ENCODE data around the gene RALY. TPM values are rescaled to one million over a fixed set of nuclear protein-coding genes. Genes with fewer than 3 reads are reported as not detected.

RALY gene
- total and polyA plus RNA-seq, 4 donors = 53.4 to 189 (median 136) TPM

- Histone ChIP-seq H3K27ac (ENCODE audit: low read depth, low read length) (no peak overlapping the region), H3K4me1 (ENCODE audit: control insufficient read depth, insufficient read depth, low read length) (peaks cover 10% of the 10 kb centered on the region), H3K9me3 (ENCODE audit: control insufficient read depth, insufficient read depth, low read length) (no peaks in the 10 kb centered on the region), H3K27me3 (ENCODE audit: control insufficient read depth, insufficient read depth, low read length) (no peaks in the 10 kb centered on the region), H3K36me3 (ENCODE audit: control insufficient read depth, insufficient read depth, low read length) (peaks cover 76% of the 10 kb centered on the region), H3K4me3 (ENCODE audit: low read depth, low read length) (no peak overlapping the region)
- no peak for DNase-seq (ENCODE audit: low read depth in 4 of 6, low spot score in 6 of 6)
- 94% methylated on average over 5 of the region's 5 CpGs for WGBS (ENCODE audit: insufficient coverage)
Measured at GRCh38 chr20:34078540-34078939, 84.8 kb downstream of the RALY start.

- no peak overlapping the region for H3K4me3 ChIP-seq (ENCODE audit: low read depth, low read length)
- no peak overlapping the region for H3K27ac ChIP-seq (ENCODE audit: low read depth, low read length)
- H3K36me3 ChIP-seq (ENCODE audit: control insufficient read depth, insufficient read depth, low read length) = peaks cover 74% of the 10 kb centered on the region
- H3K4me1 ChIP-seq (ENCODE audit: control insufficient read depth, insufficient read depth, low read length) = peaks cover 10% of the 10 kb centered on the region
- 95% methylated on average over 5 of the region's 6 CpGs for WGBS (ENCODE audit: insufficient coverage)
- no peaks in the 10 kb centered on the region for H3K9me3 ChIP-seq (ENCODE audit: control insufficient read depth, insufficient read depth, low read length)
- DNase-seq (ENCODE audit: low read depth in 4 of 6, low spot score in 6 of 6) = no peak
- H3K27me3 ChIP-seq (ENCODE audit: control insufficient read depth, insufficient read depth, low read length) = no peaks in the 10 kb centered on the region
Measured at GRCh38 chr20:34079818-34080217, 86.1 kb downstream of the RALY start.

GRCh38 chr20:34082232-34082887 is 88.6 kb downstream of the RALY start:
- 96% methylated on average over 7 of the region's 8 CpGs for WGBS (ENCODE audit: insufficient coverage)
- DNase-seq (ENCODE audit: low read depth in 4 of 6, low spot score in 6 of 6) = no peak

GRCh38 chr20:34083137-34083536 is 89.4 kb downstream of the RALY start:
- Histone ChIP-seq H3K27ac (ENCODE audit: low read depth, low read length) (no peak overlapping the region), H3K9me3 (ENCODE audit: control insufficient read depth, insufficient read depth, low read length) (no peaks in the 10 kb centered on the region), H3K4me3 (ENCODE audit: low read depth, low read length) (no peak overlapping the region), H3K4me1 (ENCODE audit: control insufficient read depth, insufficient read depth, low read length) (peaks cover 10% of the 10 kb centered on the region), H3K27me3 (ENCODE audit: control insufficient read depth, insufficient read depth, low read length) (no peaks in the 10 kb centered on the region), H3K36me3 (ENCODE audit: control insufficient read depth, insufficient read depth, low read length) (peaks cover 60% of the 10 kb centered on the region)
- WGBS (ENCODE audit: insufficient coverage) = 47% methylated on average over 7 of the region's 7 CpGs
- DNase-seq (ENCODE audit: low read depth in 4 of 6, low spot score in 6 of 6) = peak in 2 of 6 donors; percentile 59

More at GRCh38 chr20:34082232-34082887, 88.6 kb downstream of the RALY start:
- no peaks in the 10 kb centered on the region for H3K9me3 ChIP-seq (ENCODE audit: control insufficient read depth, insufficient read depth, low read length)
- peaks cover 10% of the 10 kb centered on the region for H3K4me1 ChIP-seq (ENCODE audit: control insufficient read depth, insufficient read depth, low read length)
- no peak overlapping the region for H3K4me3 ChIP-seq (ENCODE audit: low read depth, low read length)
- H3K27me3 ChIP-seq (ENCODE audit: control insufficient read depth, insufficient read depth, low read length) = no peaks in the 10 kb centered on the region
- H3K36me3 ChIP-seq (ENCODE audit: control insufficient read depth, insufficient read depth, low read length) = peaks cover 61% of the 10 kb centered on the region
- H3K27ac ChIP-seq (ENCODE audit: low read depth, low read length) = no peak overlapping the region

GRCh38 chr20:34083781-34084180 is 90.1 kb downstream of the RALY start:
- Histone ChIP-seq H3K9me3 (ENCODE audit: control insufficient read depth, insufficient read depth, low read length) (no peaks in the 10 kb centered on the region), H3K27me3 (ENCODE audit: control insufficient read depth, insufficient read depth, low read length) (no peaks in the 10 kb centered on the region), H3K36me3 (ENCODE audit: control insufficient read depth, insufficient read depth, low read length) (peaks cover 58% of the 10 kb centered on the region), H3K4me3 (ENCODE audit: low read depth, low read length) (no peak overlapping the region), H3K4me1 (ENCODE audit: control insufficient read depth, insufficient read depth, low read length) (peaks cover 10% of the 10 kb centered on the region), H3K27ac (ENCODE audit: low read depth, low read length) (no peak overlapping the region)
- 97% methylated on average over 2 of the region's 2 CpGs for WGBS (ENCODE audit: insufficient coverage)
- no peak for DNase-seq (ENCODE audit: low read depth in 4 of 6, low spot score in 6 of 6)

GRCh38 chr20:34084227-34084923 is 90.7 kb downstream of the RALY start:
- no peak for DNase-seq (ENCODE audit: low read depth in 4 of 6, low spot score in 6 of 6)
- no peak overlapping the region for H3K4me3 ChIP-seq (ENCODE audit: low read depth, low read length)
- no peak overlapping the region for H3K27ac ChIP-seq (ENCODE audit: low read depth, low read length)
- H3K36me3 ChIP-seq (ENCODE audit: control insufficient read depth, insufficient read depth, low read length) = peaks cover 56% of the 10 kb centered on the region
- H3K4me1 ChIP-seq (ENCODE audit: control insufficient read depth, insufficient read depth, low read length) = peaks cover 10% of the 10 kb centered on the region
- no peaks in the 10 kb centered on the region for H3K9me3 ChIP-seq (ENCODE audit: control insufficient read depth, insufficient read depth, low read length)
- 92% methylated on average over 6 of the region's 9 CpGs for WGBS (ENCODE audit: insufficient coverage)
- H3K27me3 ChIP-seq (ENCODE audit: control insufficient read depth, insufficient read depth, low read length) = no peaks in the 10 kb centered on the region

- H3K36me3 ChIP-seq (ENCODE audit: control insufficient read depth, insufficient read depth, low read length) = peaks cover 49% of the 10 kb centered on the region
Measured at GRCh38 chr20:34085544-34086040, 91.9 kb downstream of the RALY start.

GRCh38 chr20:34088305-34089174 is 94.8 kb downstream of the RALY start:
- H3K9me3 ChIP-seq (ENCODE audit: control insufficient read depth, insufficient read depth, low read length) = no peaks in the 10 kb centered on the region
- peaks cover 5% of the 10 kb centered on the region for H3K4me1 ChIP-seq (ENCODE audit: control insufficient read depth, insufficient read depth, low read length)
- no peak overlapping the region for H3K4me3 ChIP-seq (ENCODE audit: low read depth, low read length)
- DNase-seq (ENCODE audit: low read depth in 4 of 6, low spot score in 6 of 6) = peak in 1 of 6 donors; percentile 64
- H3K27me3 ChIP-seq (ENCODE audit: control insufficient read depth, insufficient read depth, low read length) = no peaks in the 10 kb centered on the region
- no peak overlapping the region for H3K27ac ChIP-seq (ENCODE audit: low read depth, low read length)
- WGBS (ENCODE audit: insufficient coverage) = 72% methylated on average over 9 of the region's 15 CpGs
- H3K36me3 ChIP-seq (ENCODE audit: control insufficient read depth, insufficient read depth, low read length) = peaks cover 40% of the 10 kb centered on the region

More at GRCh38 chr20:34085544-34086040, 91.9 kb downstream of the RALY start:
- H3K4me3 ChIP-seq (ENCODE audit: low read depth, low read length) = no peak overlapping the region
- no peaks in the 10 kb centered on the region for H3K9me3 ChIP-seq (ENCODE audit: control insufficient read depth, insufficient read depth, low read length)
- H3K4me1 ChIP-seq (ENCODE audit: control insufficient read depth, insufficient read depth, low read length) = peaks cover 16% of the 10 kb centered on the region
- no peak overlapping the region for H3K27ac ChIP-seq (ENCODE audit: low read depth, low read length)
- H3K27me3 ChIP-seq (ENCODE audit: control insufficient read depth, insufficient read depth, low read length) = no peaks in the 10 kb centered on the region
- 87% methylated on average over 5 of the region's 5 CpGs for WGBS (ENCODE audit: insufficient coverage)
- DNase-seq (ENCODE audit: low read depth in 4 of 6, low spot score in 6 of 6) = no peak

GRCh38 chr20:34089175-34089479 is 95.4 kb downstream of the RALY start:
- WGBS (ENCODE audit: insufficient coverage) = no CpG with 5 or more reads among the region's 5 CpGs

More at GRCh38 chr20:34089175-34089479, 95.4 kb downstream of the RALY start:
- no peaks in the 10 kb centered on the region for H3K9me3 ChIP-seq (ENCODE audit: control insufficient read depth, insufficient read depth, low read length)
- H3K27ac ChIP-seq (ENCODE audit: low read depth, low read length) = no peak overlapping the region
- peaks cover 5% of the 10 kb centered on the region for H3K4me1 ChIP-seq (ENCODE audit: control insufficient read depth, insufficient read depth, low read length)
- H3K27me3 ChIP-seq (ENCODE audit: control insufficient read depth, insufficient read depth, low read length) = no peaks in the 10 kb centered on the region
- DNase-seq (ENCODE audit: low read depth in 4 of 6, low spot score in 6 of 6) = no peak
- H3K4me3 ChIP-seq (ENCODE audit: low read depth, low read length) = no peak overlapping the region
- peaks cover 40% of the 10 kb centered on the region for H3K36me3 ChIP-seq (ENCODE audit: control insufficient read depth, insufficient read depth, low read length)
